HG03571 (cell line): ENCODE results near the gene DRC1.

ENCODE experiments used
- ATAC-seq: cut with Tn5 transposase; IDR thresholded peaks from one replicate; pipeline ENCODE4 v1.9.1; 2021; ENCODE audit not compliant: unreplicated experiment

The DRC1 gene

GRCh38 chr2:26489213-26489850 is 87.6 kb downstream of the DRC1 start:
- no peak for ATAC-seq

DNA sequence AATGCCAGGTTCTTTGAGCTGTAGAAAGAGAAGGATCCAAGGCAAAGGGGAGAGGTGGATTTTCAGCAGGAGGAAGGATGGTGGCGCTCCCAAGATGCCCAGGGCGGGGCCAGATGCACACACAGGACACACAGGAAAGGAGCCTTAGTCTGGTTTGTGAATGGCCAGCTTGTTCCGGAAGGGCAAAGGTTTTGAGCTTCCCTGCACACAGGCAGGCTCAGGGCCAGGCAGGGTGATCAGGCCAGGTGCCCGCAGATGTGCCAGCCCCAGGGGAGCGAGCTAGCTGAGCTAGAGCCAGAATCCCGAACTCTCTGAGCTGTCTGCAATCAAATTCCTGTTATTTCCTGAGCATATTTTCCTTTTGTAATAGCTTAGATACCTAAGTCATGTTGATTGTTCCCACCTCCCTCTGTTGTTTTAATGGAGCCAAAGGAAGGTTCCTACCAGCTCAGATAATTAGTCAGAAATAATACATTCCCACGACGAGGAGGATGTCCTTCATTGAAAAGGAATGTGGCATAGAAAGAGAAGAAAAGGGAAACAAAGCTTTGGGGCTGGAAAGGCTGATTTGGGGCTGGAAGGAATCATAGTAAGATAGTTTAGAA is 89.9 kb downstream of the DRC1 start:
- no peak for ATAC-seq

DNA sequence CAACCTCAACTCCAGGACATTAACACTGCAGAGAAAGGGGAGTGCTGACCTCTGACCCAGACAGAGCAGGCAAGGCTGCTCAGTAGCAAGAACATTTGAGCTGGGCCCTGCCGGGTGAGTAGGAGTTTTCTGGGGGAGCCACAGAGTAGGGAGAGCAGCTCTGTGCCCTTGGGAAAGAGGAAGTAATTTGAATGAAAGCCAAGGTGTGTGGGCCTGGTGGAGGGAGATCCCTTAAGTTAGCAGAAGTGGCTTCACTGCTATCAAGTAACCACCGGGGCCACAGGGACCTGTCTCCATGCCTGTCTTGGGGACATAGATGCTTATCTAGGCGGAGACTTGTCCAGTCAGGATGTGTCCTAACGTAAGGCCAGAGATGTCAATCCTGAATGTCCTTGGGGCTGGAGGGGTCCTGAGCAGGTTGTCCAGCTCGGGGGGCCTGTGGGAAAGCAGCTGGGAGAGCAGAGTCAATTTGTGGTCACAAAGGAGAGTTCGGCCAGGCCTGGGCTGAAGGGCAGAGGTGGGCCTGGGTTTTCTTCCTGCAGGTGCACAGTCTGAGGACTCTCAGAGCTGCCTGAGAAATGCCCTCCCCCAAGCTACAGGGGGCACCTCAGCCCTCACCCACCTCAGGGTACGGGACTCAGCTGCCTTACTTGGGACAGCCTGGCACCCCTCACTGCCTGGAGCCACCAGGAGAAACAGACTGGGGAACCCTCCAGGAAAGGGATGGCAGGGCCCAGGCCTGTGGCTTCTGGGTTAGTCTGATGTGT is 91.2 kb downstream of the DRC1 start:
- ATAC-seq: no peak

- ATAC-seq: no peak
Observed at GRCh38 chr2:26493566-26493965, 91.8 kb downstream of the DRC1 start.

DNA sequence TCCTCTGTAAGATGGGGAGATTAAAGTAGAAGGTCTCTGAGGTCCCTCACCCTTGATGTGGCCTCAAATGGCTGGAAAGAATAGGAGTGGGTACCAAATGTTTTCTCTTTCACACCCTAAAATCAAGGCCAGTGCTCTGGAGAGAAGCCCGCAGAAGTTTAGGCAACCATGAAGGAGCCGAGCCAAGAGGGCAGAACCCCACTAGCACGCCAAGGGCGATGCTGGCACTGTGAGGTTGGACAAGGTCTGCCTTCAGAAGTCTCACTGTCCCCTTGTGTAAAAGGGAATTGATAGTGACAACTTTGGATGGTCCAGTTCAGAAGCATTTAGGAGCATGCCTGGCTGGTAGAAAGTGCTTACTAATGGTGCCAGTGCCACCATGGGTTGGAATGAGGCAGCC is 92.5 kb downstream of the DRC1 start:
- no peak for ATAC-seq

DNA sequence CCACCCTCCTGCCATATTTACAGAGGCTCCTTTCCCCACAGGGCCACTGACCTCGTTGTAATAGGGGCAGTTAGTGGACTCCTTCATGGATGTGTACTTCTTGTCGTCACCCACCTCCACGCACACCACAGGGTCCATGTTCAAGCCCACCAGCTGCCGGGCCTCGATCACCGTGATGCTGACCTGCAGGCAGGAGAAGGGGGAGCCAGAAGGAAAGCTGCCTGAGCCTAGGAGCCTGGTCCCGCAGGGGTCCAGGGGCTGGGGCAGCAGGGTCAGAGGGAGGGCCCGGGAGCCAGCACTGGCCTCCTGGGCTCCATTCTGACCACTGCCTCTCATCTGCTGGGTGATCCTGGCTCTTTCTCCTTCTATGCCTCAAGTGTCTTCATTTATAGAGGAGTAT is 93.2 kb downstream of the DRC1 start:
- ATAC-seq: no peak

- ATAC-seq: no peak
Observed at GRCh38 chr2:26495705-26496297, 94.1 kb downstream of the DRC1 start.

DNA sequence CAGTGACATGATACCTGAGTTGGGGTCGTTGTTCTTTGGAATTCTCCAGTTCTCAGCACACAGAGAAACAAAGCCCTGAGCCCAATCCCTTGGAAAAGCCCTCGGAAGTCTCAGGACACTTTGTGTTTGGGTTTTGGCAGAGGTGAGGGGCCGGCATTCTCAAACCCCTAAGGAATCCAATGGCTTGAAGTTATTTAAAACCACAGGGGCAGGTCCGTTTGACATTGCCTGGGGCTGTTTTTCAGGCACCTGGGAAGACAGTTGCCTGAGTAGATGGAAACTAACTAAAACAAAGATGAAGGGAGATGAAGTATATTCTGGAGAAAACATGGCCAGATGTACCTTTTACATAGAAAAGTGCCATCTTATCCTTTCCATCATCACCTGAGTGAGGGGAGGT is 98.7 kb downstream of the DRC1 start:
- ATAC-seq: no peak

GRCh38 chr2:26503231-26503880 is 101.6 kb downstream of the DRC1 start:
- ATAC-seq: no peak

- no peak for ATAC-seq
Observed at GRCh38 chr2:26504002-26504401, 102.3 kb downstream of the DRC1 start.

GRCh38 chr2:26506279-26506678 is 104.6 kb downstream of the DRC1 start:
- ATAC-seq: no peak
